Amygdala (tissue), 56 donors: ENCODE data around the gene CDC42.

ENCODE experiments used
- DNase-seq, 56 donors: peaks; one replicate each; lab custom pipeline; 2025; lab: John Stamatoyannopoulos, UW

Gene CDC42

DNA sequence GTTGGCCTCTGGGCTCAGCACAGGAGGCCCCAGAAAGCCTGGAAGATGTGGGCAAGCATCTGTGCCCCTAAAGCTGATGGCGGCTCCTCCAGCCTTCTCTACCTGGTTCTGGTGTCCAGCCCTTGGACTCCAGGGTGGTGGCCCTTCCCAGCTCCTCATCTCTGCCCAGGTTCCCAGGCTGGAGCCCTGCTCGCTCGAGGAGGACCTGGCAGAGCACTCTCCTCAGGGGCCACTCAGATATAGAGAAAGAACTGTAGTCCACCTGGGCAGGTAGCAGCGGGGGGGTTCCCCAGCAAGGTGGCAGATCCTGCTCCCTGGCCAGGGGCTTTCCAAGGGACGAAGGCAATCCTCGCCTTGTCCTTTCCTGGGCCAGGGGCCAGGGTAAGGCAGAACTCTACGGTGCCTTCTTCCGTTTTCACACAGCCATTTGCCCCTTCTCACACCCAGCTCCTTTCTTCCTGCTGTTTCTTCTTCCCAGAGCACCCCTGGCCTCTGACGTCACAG is 71.4 kb downstream of the CDC42 start:
- no peak for DNase-seq

DNA sequence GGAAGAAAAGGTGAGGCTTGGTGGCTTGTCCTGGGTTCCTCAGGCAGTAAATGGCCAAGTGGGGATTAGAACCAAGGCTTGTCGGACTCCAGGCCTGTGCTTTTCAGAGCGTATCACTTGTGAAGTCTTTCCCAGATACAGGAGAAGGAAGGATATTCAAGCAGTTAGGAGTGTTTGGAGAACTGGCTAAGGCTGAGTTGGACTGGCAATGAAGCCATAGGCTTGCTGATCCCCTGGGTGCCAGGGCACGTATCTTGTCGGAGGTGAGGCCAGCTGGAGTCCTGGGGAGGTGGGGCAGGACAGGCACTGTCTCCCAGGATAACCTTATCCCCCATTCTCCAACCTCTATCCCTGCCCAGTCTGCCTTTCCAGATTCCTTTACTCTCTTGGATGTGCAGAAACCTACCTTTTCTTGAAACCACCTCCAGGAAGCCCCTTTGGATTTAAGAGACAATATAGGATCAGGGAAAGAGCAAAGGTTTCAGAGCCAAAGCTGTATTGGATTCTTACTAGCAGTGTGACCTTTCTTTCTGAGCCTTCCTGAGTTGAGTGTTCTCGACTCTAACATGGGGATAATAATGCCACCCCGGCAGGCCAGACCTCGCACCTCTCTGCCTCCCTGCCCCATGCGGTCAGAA is 72.2 kb downstream of the CDC42 start:
- DNase-seq: no peak

DNA sequence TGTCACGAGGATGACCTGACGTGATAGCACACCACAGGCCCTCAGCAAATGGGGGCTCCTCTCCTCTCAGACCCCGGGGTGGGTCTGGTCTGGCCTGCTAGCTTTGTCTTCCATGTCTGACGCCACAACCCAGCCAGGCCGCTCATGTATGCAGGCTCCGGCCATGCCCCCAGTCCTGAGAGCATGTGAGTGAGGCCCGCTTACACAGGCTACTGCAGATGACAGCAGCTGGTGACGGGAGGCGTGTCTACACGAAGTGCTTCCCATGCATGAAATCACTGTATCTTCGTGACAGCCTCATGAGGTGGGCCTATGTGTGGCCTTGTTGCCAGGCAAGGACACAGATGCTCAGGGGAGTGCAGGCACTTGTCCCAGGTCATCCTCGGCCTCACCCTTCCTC is 74.0 kb downstream of the CDC42 start:
- DNase-seq: no peak

DNA sequence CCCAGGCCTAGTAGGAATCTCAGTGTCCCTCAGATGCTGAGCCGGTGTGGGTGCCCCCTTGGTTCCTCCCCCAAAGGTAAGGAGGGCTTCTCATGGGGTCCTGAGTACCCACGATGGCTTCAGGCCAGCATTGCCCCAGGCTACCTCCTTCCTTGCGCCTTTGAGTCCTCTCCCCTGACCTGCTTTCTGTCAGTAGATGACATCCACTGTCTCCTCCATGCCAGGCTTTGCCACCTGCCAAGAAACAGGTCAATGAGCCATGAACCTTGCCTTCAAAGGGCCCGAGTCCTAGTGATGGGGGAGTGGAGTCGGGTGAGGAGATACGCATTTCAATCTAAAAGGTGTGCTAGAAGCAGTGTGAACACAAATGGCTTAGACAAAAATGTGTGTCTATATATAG is 74.7 kb downstream of the CDC42 start:
- no peak for DNase-seq

DNA sequence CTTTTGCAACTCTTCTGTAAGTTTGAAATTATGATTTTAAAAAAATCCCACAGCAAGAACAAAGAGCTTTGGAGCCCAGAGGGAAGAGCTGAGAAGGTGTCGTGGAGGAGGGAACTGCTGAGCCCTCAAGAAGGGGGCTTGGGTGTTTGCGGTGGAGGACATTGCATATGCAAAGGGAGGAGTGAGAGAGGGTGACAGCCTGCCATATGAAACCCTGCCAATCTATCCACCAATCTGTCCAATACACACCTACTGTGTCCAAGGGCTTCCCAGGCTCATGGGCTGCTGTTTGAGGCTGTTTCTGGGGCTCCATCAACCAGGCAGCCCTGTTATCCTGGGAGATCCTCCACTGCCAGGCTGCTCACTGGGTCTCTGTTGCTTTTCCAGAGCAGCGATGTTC is 75.2 kb downstream of the CDC42 start:
- DNase-seq: no peak

DNA sequence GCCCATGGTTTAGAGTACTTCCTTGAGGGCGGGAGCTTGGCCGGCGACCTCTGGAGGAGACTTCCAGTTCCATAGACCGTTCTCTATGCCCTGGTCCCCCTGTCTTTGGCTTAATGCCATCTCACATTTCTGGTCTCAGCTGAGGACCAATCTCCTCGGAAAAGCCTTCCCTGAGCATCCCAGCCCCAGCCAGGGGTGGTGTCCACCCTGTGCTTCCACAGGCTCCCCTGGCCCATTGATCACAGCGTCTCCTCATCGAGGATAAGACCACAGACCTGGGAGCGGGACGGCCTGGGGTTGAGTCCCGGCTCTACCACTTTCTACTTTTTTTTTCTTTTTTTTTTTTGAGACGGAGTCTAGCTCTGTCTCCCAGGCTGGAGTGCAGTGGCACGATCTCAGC is 75.9 kb downstream of the CDC42 start:
- DNase-seq: no peak

DNA sequence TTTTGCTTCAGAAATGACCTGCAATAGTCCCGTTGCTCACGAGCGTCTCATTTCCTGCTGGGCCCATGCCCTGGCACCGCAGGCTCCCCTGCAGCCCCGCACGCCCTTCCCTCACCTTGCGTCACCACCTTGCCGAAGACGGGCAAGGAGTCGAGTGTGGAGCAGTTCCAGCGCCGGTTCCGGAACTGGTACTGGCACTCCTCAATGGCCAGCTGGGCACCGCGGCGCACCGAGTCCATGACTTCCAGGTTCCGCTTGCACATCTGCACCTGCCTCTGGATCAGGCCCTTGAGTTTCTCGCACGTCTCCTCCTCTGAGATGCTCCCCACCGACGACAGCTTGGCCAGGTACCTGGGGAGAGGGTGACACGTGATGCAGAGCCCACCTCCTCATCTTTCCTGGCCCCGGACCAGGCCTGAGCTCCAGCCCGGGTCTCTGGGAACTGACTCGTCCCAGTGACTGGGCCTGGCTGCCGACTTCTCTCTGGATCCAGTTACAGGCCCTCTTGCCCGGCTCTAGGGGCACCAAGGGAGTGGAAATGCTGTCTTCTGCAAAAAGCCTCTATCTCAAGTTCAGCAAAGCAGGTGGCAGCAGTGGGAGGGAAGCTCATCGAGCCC is 77.1 kb downstream of the CDC42 start:
- no peak for DNase-seq

DNA sequence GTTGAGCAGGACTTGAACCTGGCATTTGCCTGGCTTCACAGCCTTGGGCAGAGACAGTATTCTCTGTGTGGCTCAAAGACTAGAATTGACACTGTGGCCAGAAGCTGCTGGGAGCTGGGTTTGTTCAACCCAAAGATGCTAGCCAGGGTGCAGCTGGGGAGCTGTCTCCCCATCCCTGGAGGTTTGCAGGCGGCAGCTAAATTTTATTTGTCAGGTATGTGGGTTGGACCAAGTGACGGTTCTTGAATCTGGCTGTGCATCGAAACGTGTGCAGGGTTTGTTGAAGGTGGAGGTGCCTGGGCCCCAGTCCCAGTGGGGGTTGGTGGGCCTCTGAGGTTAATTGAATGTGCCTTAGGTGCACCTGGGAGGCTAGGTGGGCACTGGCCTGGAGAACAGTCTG is 78.6 kb downstream of the CDC42 start:
- no peak for DNase-seq

DNA sequence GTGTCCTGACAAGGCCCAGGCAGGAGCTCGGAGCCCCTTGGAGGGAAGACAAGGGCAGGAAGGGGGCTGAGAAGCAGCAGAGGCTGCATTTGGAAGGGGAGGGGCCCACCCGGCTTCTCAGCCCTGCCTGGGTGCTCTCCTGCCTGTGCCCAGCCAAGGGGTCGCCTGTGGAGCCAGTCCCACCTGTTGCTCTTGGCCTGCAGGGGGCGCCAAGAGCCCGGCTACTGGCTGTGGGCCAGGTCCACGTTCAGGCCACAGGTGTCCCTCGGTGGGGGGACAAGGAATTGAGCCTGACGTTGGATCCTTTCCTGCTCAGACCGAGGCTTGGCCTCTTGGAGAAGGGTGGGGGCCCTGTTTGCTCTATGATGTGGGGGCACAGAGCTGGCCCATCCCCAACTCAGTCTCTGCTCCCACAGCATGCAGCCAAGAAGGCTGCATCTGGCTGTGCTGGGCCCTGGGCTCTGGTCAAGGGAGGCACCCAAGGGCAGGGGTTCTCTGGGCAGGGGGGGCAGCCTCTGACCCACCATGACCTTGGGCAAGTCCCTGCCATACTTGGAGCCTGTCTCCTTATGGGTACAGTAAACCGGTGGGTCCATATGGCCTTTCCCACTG is 79.5 kb downstream of the CDC42 start:
- peak in 2 of 56 donors; percentile 16 to 19 for DNase-seq

DNA sequence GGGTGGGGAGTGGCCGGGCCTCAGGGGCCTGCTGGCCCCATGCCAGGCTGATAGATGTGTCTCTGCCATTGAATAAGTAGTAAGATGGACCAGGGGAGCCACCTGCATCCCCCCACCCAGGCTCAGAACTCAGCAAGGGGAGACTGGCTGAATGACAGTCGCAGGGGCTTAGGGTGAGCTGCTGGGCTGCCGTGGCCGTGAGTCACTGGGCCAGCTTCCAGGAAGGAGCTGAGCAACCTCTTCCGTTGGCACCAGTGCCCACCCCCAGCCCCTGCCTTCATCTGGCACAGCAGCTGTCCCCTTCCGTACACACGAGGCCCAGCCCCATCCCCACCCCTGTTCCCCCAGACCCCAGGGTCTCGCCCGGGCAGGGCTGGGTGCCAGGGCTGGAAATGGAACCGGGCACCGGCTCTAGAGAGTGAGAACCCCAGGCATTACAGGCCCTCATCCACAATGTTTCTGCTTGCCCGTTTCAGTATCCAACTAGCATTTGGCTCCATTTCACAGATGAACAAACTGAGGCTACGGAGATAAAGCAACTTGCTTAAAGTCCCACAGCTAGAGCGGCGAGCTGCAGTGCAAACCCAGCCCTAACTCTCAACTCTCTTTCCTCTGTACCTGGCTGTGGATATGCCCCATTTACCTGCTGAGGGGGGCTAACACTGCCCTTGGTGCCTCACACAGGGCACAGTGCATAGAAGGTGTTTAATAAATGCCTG is 80.2 kb downstream of the CDC42 start:
- no peak for DNase-seq

DNA sequence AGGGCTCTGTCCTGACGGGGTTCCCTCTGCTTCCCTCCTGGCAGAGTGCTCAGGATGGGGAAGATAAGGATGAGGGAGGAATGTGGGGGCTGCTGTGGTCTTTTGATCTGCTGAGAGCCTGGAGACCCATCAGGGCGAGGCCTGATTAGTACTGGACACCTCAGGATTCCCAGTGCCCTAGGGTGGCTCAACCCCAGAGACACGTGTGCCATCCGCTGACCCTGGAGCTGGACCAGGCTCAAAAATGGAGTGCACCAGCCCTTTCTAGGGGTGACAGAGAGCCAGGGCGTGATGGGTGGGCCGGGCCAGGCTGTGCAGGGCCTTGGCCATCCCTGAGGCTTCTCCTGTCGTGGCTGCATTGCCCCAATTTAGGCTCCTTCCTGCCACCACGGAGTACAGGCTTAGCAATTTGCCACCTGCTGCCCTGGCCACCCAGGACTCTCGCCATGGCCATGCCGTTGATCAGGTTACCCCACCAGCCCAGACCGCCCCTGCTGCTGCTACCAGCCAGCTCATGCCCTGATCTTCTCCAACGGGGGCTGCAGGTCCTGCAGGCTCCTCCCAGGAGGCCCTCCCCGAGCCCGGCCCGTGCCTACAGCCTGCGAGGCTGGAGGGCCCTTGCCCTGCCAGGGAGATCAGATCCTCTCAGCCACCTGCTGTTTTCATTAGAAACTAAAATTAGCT is 80.9 kb downstream of the CDC42 start:
- no peak for DNase-seq

DNA sequence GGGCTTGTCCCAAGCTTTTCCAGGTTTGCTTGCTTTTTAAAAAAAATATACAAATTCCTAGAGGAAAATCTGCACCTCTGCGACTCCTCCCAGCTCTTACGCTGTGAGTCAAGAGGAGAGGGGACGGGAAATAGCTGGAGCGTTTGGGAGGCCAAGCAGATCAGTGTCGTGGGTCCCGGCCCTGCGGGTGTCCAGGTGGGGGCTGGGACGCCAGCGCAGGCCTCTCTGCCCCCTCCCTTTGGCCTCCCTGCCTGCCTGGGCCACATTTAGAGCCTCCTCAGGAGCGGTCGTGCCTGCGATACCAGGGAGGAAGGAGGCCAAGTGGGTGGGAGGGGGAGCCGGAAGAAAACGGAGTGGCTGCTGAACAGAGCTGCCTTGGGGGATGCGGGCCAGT is 81.4 kb downstream of the CDC42 start:
- DNase-seq: no peak

DNA sequence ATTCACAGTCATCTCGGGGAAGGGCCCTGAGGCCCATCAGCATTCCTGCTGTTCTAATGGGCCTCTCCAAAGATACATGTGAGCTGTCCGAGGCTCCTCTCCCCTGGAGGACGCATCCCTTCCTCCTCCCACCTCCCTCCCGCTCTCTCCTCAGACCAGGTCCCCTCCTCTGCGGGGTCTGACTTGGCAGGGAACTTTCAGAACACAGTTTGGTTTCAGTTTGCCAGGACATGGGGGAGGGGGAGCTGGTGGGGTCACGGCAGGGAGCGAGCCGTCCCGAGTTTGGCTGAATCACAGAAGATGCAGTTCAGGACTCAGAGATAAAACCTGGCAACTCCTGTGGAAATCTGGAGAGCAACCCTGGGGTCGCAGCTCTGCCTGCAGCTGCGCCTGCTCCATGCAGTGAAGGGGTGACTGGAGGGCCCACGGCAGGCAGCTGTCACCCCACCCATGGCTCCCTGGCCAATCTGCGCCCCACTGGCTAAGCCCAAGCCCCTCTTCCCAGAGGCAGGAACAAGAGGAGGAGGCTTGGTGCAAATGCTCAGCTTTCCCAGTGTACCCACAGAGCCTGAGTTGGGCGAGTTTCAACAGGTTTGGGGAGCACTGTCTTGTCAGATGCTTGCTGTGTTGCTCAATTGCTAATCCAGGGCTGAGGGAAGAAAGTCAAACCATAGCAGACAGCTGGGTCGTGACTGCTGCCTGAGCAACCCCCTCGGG is 84.7 kb downstream of the CDC42 start:
- no peak for DNase-seq

DNA sequence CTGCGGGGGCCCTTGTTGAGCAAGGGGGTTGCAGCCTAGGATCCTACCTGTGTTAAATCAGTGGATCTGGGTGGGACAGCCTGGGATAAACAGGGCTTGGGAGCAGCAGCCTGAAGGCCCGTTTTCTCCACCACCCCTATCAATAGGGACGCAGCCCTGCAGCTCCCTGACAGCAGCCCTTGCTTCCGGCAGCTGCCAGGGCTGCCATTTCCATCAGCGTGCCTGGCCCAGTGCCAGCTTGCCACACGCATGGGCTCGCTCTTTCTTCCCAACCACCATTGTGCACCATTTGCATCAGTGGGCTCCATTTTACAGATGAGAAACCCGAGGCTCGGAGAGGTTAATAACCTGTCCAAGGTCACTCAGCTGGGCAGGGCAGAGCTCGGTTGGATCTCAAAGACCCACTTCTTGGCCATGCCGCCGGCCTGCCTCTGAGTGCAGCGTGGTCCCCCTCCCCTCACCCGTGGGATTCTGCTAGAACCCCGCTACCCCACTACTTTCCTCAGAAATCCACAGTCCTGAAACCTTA is 86.6 kb downstream of the CDC42 start:
- peak in 2 of 56 donors; percentile 8 to 19 for DNase-seq

DNA sequence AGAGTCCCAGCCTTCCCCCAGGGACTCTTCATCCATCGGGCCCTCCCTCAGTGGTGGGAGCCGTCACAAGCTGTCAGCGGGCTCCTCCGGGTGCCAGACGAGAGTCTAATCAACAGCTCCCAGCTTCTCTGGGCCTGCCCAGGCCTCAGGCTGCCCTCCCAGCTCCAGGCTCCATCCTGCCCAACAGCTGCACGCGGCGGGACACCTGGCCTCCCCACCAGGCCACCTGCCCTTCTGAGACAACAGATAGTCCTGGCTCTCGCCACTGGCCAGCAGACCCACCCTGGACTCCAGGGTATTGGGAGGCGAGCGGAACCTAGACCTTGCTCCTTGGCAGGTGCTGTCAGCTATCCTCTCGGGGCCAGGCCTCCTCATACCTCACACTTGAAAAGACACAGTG is 87.3 kb downstream of the CDC42 start:
- no peak for DNase-seq
